GM12878 (cell line): ENCODE measurements around the gene PORCN. TPM values are rescaled to one million over a fixed set of nuclear protein-coding genes. Genes with fewer than 3 reads are reported as not detected.

Experiments used
- ATAC-seq: fragments of 200-7000 bp; cut with Tn5 transposase; 3 replicates; pipeline ENCODE4 v1.9.1; 2020; ENCODE audit warnings: mild to moderate bottlenecking, moderate library complexity
- BruUV-seq: library from RNA; stranded (reverse); fragments of 400-500 nt; replicated peaks from 2 replicates; lab custom pipeline; 2021; lab: Mats Ljungman, UMichigan
- CTCF ChIA-PET: fragments of 300-600 bp; sonication (Branson Sonifier 250); formaldehyde crosslinking; extraction: SDS; loops from one replicate; lab custom pipeline; 2021; ENCODE audit warnings: inconsistent platforms; lab: Yijun Ruan, JAX
- POLR2A ChIA-PET: fragments of 350-600 bp; formaldehyde crosslinking; extraction: SDS; loops from one replicate; lab custom pipeline; 2021; ENCODE audit warnings: inconsistent platforms; lab: Charles Lee
- RAD21 ChIA-PET: fragments of 300-600 bp; sonication (Branson Sonifier 250); formaldehyde crosslinking; loops from one replicate; lab custom pipeline; 2023; ENCODE audit warnings: antibody characterized with exemption; ENCODE audit not compliant: unreplicated experiment; lab: Charles Lee
- SMC1A ChIA-PET: fragments of 300-600 bp; sonication (Branson Sonifier 250); formaldehyde crosslinking; loops from one replicate; lab custom pipeline; 2023; ENCODE audit not compliant: unreplicated experiment, uncharacterized antibody; lab: Charles Lee
- DNase-seq: peaks from one replicate; pipeline ENCODE4 v3.0.0-alpha.2; 2011; ENCODE audit warnings: low read depth, low spot score
- FAIRE-seq: peaks from 3 replicates; lab custom pipeline; 2011; peaks lifted over from hg19 to GRCh38; lab: Jason Lieb, UNC
- H2AFZ ChIP-seq: 2 replicates; pipeline ENCODE4 v1.6.0; 2011; ENCODE audit warnings: low read depth, low read length, control low read depth; ENCODE audit not compliant: control insufficient read depth
- H3K27ac ChIP-seq: 2 replicates; pipeline ENCODE4 v1.5.1; 2011; ENCODE audit warnings: control low read depth; ENCODE audit not compliant: control insufficient read depth, insufficient read depth
- H3K27me3 ChIP-seq, 2 experiments: replicated peaks in 1 of 2; 2 replicates each; pipeline versions ENCODE4 v1.6.0 to v1.6.1; 2011; ENCODE audit warnings: low read length in 1 of 2; ENCODE audit not compliant: control insufficient read depth in 2 of 2, insufficient read depth in 2 of 2
- H3K36me3 ChIP-seq, 2 experiments: 2 replicates each; pipeline ENCODE4 v1.5.1; 2011; ENCODE audit warnings: low read length in 1 of 2; ENCODE audit not compliant: control insufficient read depth in 2 of 2, insufficient read depth in 2 of 2
- H3K4me1 ChIP-seq: 2 replicates; pipeline ENCODE4 v1.6.1; 2011; ENCODE audit warnings: mild to moderate bottlenecking, low read length, moderate library complexity, mixed read lengths; ENCODE audit not compliant: control insufficient read depth, insufficient read depth
- H3K4me2 ChIP-seq: 2 replicates; pipeline ENCODE4 v1.6.0; 2011; ENCODE audit warnings: control low read depth; ENCODE audit not compliant: control insufficient read depth, insufficient read depth
- H3K4me3 ChIP-seq: fragments of 200-600 bp; sonication (generic); 2 replicates; pipeline ENCODE4 v1.5.1; 2016
- H3K79me2 ChIP-seq: 2 replicates; pipeline ENCODE4 v1.6.0; 2011; ENCODE audit warnings: low read length; ENCODE audit not compliant: control insufficient read depth, insufficient read depth
- H3K9ac ChIP-seq: 2 replicates; pipeline ENCODE4 v1.8.0; 2011; ENCODE audit warnings: low read length, control low read depth, mixed read lengths; ENCODE audit not compliant: control insufficient read depth, insufficient read depth
- H3K9me3 ChIP-seq: replicated peaks from 3 replicates; pipeline ENCODE4 v1.5.1; 2011; ENCODE audit warnings: mild to moderate bottlenecking, low read length; ENCODE audit not compliant: control insufficient read depth, insufficient read depth
- H4K20me1 ChIP-seq: 2 replicates; pipeline ENCODE4 v1.6.0; 2011; ENCODE audit not compliant: control insufficient read depth, insufficient read depth
- ATF7 ChIP-seq: fragments of 450-650 bp; IDR thresholded peaks from 2 replicates; pipeline ENCODE4 v1.6.1; 2016; ENCODE audit warnings: low read depth, mild to moderate bottlenecking
- BACH1 ChIP-seq: fragments of 450-650 bp; IDR thresholded peaks from 2 replicates; pipeline ENCODE4 v1.6.1; 2017; ENCODE audit warnings: mild to moderate bottlenecking, borderline replicate concordance
- CREM ChIP-seq: IDR thresholded peaks from 2 replicates; pipeline ENCODE4 v1.6.1; 2014; ENCODE audit warnings: antibody characterized with exemption, low read depth
- EED ChIP-seq: sonication (generic); IDR thresholded peaks from 2 replicates; pipeline ENCODE4 v1.6.1; 2016; ENCODE audit warnings: antibody characterized with exemption, low read depth
- FOXK2 ChIP-seq: fragments of 450-650 bp; IDR thresholded peaks from 2 replicates; pipeline ENCODE4 v1.6.1; 2017; ENCODE audit warnings: mild to moderate bottlenecking, moderate library complexity
- JUND ChIP-seq: IDR thresholded peaks from 2 replicates; pipeline ENCODE4 v1.6.1; 2012; ENCODE audit warnings: low read depth, mild to moderate bottlenecking, low read length, improper control_type of control experiment, moderate library complexity
- ZBED1 ChIP-seq: IDR thresholded peaks from 2 replicates; pipeline ENCODE4 v1.6.1; 2016; ENCODE audit warnings: borderline replicate concordance
- WGBS: methylation state at CpG from one replicate; pipeline ENCODE4 v1.1.6; 2016; ENCODE audit warnings: low lambda C conversion rate; ENCODE audit not compliant: insufficient replicate concordance, insufficient coverage; ENCODE audit errors: missing lambda C conversion rate; 5-methylcytosine and 5-hydroxymethylcytosine counted together
- in situ Hi-C: fragments of 300-500 bp; cut with MboI; formaldehyde crosslinking; loops from 9 replicates; pipeline ENCODE4 v1.14.3; 2018; ENCODE audit warnings: mixed read lengths
- intact Hi-C: fragments of 100-400 bp; cut with micrococcal nuclease; formaldehyde crosslinking; loops from one replicate; pipeline ENCODE4 v1.14.2; 2022; ENCODE audit not compliant: unreplicated experiment
- polyA plus RNA-seq, 11 experiments: library from polyadenylated mRNA; depleted of rRNA in 4 of 11; unstranded in 6 of 11; stranded (reverse) in 5 of 11; fragments of >200 nt; fragmentation: Nextera tagmentation in 4 of 11; fragmentation: Illumina TruSeq in 1 of 11; extraction: Ambion mirVana in 4 of 11; extraction: Trizol in 1 of 11; gene quantifications; 1 replicate in 1 of 11; 2 replicates in 10 of 11; pipeline versions ENCODE4 v1.2.1 to v1.2.3, GENCODE V29; 2011 to 2016; ENCODE audit warnings: inconsistent platforms in 2 of 11, missing spikeins in 2 of 11, low read depth in 1 of 11
- total RNA-seq, 4 experiments: library from RNA; depleted of rRNA in 3 of 4; stranded (reverse); fragments of >200 nt in 3 of 4; fragmentation: Illumina TruSeq in 1 of 4; extraction: Trizol in 1 of 4; gene quantifications; 2 replicates each; pipeline versions ENCODE4 v1.2.1 to v1.2.3, GENCODE V29; 2013 to 2021
- TF ChIP-seq, protein P1 (sequence below): fragments of 450-650 bp; IDR thresholded peaks from 2 replicates; pipeline ENCODE4 v1.6.1; 2016; ENCODE audit warnings: mild to moderate bottlenecking, moderate library complexity, borderline replicate concordance
- TF ChIP-seq, protein P2 (sequence below): fragments of 450-650 bp; IDR thresholded peaks from 2 replicates; pipeline ENCODE4 v1.6.1; 2017; ENCODE audit warnings: mild to moderate bottlenecking, low read depth, inconsistent platforms; ENCODE audit not compliant: poor library complexity, severe bottlenecking

The PORCN gene
- total and polyA plus RNA-seq, 10 of the 15 experiments (the other 5 are each of a cell fraction or from before 2014, with no cell fraction given), result 0.27 to 21.0 (median 14.1) TPM

DNA sequence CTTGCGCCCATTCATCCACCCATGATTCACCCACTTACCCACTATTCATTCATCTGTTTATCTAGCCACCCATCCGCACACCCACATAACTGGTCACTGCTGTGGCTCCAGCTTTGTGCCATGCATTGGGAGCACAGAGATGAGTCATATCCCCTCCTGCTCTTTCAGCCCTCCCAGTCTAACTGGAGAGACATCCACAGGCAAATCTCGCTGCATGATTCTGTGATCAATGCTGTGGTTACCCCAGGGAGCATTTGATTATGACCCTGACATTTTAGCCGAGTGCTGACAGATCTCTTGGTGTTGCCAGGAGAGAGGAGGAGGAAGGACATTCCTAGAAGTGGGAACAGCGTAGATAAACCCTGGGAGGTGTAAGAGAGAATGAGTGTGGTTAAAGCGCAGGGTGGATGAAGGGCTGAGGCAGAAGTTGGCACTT lies 10.4 kb upstream of the PORCN start:
- H2AFZ ChIP-seq, result no peak overlapping the region
- 49% methylated on average over 6 of the region's 6 CpGs for WGBS
- ChIA-PET SMC1A (no interaction called here), RAD21 (no interaction called here), CTCF (interaction anchor here (1.6 kb wide), 1 partner anchor 415 kb away, joined by 3 read pairs; no protein-coding TSS in a partner anchor), POLR2A (no interaction called here)
- H3K27me3 ChIP-seq, result no peaks in the 10 kb centered on the region
- no peak for FAIRE-seq
- H3K4me2 ChIP-seq, result no peak overlapping the region
- no peaks in the 10 kb centered on the region for H3K79me2 ChIP-seq
- no peak for DNase-seq
- H3K4me1 ChIP-seq, result no peaks in the 10 kb centered on the region
- no peak overlapping the region for H3K4me3 ChIP-seq
- in situ Hi-C loops, result loop anchor here (10.0 kb wide), 1 partner anchor 414 kb away; no protein-coding TSS in a partner anchor
- H3K27ac ChIP-seq, result no peak overlapping the region
- H3K9ac ChIP-seq, result no peak overlapping the region
- TF ChIP-seq ZBED1 (no peak), BACH1 (no peak), FOXK2 (no peak), CREM (no peak), JUND (no peak), EED (no peak), ATF7 (no peak)
- TF ChIP-seq, protein P1, sequence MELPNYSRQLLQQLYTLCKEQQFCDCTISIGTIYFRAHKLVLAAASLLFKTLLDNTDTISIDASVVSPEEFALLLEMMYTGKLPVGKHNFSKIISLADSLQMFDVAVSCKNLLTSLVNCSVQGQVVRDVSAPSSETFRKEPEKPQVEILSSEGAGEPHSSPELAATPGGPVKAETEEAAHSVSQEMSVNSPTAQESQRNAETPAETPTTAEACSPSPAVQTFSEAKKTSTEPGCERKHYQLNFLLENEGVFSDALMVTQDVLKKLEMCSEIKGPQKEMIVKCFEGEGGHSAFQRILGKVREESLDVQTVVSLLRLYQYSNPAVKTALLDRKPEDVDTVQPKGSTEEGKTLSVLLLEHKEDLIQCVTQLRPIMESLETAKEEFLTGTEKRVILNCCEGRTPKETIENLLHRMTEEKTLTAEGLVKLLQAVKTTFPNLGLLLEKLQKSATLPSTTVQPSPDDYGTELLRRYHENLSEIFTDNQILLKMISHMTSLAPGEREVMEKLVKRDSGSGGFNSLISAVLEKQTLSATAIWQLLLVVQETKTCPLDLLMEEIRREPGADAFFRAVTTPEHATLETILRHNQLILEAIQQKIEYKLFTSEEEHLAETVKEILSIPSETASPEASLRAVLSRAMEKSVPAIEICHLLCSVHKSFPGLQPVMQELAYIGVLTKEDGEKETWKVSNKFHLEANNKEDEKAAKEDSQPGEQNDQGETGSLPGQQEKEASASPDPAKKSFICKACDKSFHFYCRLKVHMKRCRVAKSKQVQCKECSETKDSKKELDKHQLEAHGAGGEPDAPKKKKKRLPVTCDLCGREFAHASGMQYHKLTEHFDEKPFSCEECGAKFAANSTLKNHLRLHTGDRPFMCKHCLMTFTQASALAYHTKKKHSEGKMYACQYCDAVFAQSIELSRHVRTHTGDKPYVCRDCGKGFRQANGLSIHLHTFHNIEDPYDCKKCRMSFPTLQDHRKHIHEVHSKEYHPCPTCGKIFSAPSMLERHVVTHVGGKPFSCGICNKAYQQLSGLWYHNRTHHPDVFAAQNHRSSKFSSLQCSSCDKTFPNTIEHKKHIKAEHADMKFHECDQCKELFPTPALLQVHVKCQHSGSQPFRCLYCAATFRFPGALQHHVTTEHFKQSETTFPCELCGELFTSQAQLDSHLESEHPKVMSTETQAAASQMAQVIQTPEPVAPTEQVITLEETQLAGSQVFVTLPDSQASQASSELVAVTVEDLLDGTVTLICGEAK, result no peak
- TF ChIP-seq, protein P2, sequence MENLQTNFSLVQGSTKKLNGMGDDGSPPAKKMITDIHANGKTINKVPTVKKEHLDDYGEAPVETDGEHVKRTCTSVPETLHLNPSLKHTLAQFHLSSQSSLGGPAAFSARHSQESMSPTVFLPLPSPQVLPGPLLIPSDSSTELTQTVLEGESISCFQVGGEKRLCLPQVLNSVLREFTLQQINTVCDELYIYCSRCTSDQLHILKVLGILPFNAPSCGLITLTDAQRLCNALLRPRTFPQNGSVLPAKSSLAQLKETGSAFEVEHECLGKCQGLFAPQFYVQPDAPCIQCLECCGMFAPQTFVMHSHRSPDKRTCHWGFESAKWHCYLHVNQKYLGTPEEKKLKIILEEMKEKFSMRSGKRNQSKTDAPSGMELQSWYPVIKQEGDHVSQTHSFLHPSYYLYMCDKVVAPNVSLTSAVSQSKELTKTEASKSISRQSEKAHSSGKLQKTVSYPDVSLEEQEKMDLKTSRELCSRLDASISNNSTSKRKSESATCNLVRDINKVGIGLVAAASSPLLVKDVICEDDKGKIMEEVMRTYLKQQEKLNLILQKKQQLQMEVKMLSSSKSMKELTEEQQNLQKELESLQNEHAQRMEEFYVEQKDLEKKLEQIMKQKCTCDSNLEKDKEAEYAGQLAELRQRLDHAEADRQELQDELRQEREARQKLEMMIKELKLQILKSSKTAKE, result no peak
- H3K9me3 ChIP-seq, result no peaks in the 10 kb centered on the region
- intact Hi-C loops, result no loop called here
- BruUV-seq, result no TSS peak
- no peaks in the 10 kb centered on the region for H4K20me1 ChIP-seq
- ATAC-seq, result no peak
- no peaks in the 10 kb centered on the region for H3K36me3 ChIP-seq
